SK-N-SH (cell line): ENCODE data around the gene FAM229A. TPM values are rescaled to one million over a fixed set of nuclear protein-coding genes. Genes with fewer than 3 reads are reported as not detected.

Experiments used
- CTCF ChIA-PET: fragments of 300-600, 350-600 bp; formaldehyde crosslinking; extraction: SDS; loops from one replicate; lab custom pipeline; 2021; lab: Yijun Ruan, JAX
- POLR2A ChIA-PET: fragments of 350-600 bp; sonication (Branson Sonifier 250); formaldehyde crosslinking; extraction: SDS; loops from one replicate; lab custom pipeline; 2020; ENCODE audit warnings: antibody characterized with exemption, inconsistent platforms; lab: Yijun Ruan, JAX
- DNase-seq: peaks from one replicate; pipeline ENCODE4 v3.0.0; 2012
- H2AFZ ChIP-seq: fragments of 200-600 bp; sonication (generic); 2 replicates; pipeline ENCODE4 v1.8.1; 2016; ENCODE audit warnings: antibody characterized with exemption, mild to moderate bottlenecking, low read depth
- H3F3A ChIP-seq: fragments of 200-600 bp; sonication (generic); replicated peaks from 2 replicates; pipeline ENCODE3; 2016; ENCODE audit warnings: antibody characterized with exemption, mild to moderate bottlenecking; ENCODE audit not compliant: insufficient read depth
- H3K27ac ChIP-seq, 2 experiments: fragments of 200-500 bp in 1 of 2; fragments of 200-600 bp in 1 of 2; sonication (Bioruptor generic) in 1 of 2; sonication (generic), shearing (Covaris generic) in 1 of 2; 2 replicates each; pipeline versions ENCODE4 v1.5.1 to v1.6.1; 2014 to 2016; ENCODE audit warnings: low read depth in 2 of 2, inconsistent platforms in 1 of 2, low read length in 1 of 2, mild to moderate bottlenecking in 1 of 2, mixed read lengths in 1 of 2
- H3K27me3 ChIP-seq: fragments of 200-600 bp; sonication (generic), shearing (Covaris generic); 2 replicates; pipeline ENCODE4 v1.6.1; 2016; ENCODE audit warnings: mixed run types; ENCODE audit not compliant: insufficient read depth
- H3K36me3 ChIP-seq, 2 experiments: fragments of 200-500 bp in 1 of 2; fragments of 200-600 bp in 1 of 2; sonication (Bioruptor generic) in 1 of 2; sonication (generic) in 1 of 2; replicated peaks in 1 of 2; 2 replicates each; pipeline versions ENCODE3 to v1.5.1; 2014 to 2016; ENCODE audit warnings: low read length in 1 of 2, mild to moderate bottlenecking in 1 of 2; ENCODE audit not compliant: insufficient read depth in 2 of 2, control insufficient read depth in 1 of 2
- H3K4me1 ChIP-seq, 2 experiments: fragments of 200-500 bp in 1 of 2; fragments of 200-600 bp in 1 of 2; sonication (Bioruptor generic) in 1 of 2; sonication (generic), shearing (Covaris generic) in 1 of 2; 2 replicates each; pipeline versions ENCODE4 v1.5.1 to v1.6.1; 2014 to 2016; ENCODE audit warnings: low read depth in 1 of 2, low read length in 1 of 2, mixed run types in 1 of 2; ENCODE audit not compliant: insufficient read depth in 2 of 2, control insufficient read depth in 1 of 2
- H3K4me2 ChIP-seq: fragments of 200-600 bp; sonication (generic), shearing (Covaris generic); 2 replicates; pipeline ENCODE4 v1.6.1; 2017; ENCODE audit warnings: mixed run types
- H3K4me3 ChIP-seq, 2 experiments: fragments of 200-500 bp in 1 of 2; fragments of 200-600 bp in 1 of 2; sonication (Bioruptor generic) in 1 of 2; sonication (generic), shearing (Covaris generic) in 1 of 2; 2 replicates each; pipeline versions ENCODE4 v1.5.1 to v1.8.1; 2014 to 2016; ENCODE audit warnings: low read depth in 2 of 2, inconsistent platforms in 1 of 2, low read length in 1 of 2, mild to moderate bottlenecking in 1 of 2, mixed read lengths in 1 of 2, moderate library complexity in 1 of 2
- H3K79me2 ChIP-seq: fragments of 200-600 bp; sonication (generic); 2 replicates; pipeline ENCODE4 v1.8.1; 2017; ENCODE audit warnings: mild to moderate bottlenecking; ENCODE audit not compliant: insufficient read depth
- H3K9ac ChIP-seq: fragments of 200-600 bp; sonication (generic); 2 replicates; pipeline ENCODE4 v1.6.1; 2017; ENCODE audit warnings: mixed run types
- H3K9me2 ChIP-seq: fragments of 200-600 bp; sonication (generic); 2 replicates; pipeline ENCODE4 v1.6.1; 2017; ENCODE audit warnings: mixed run types
- H3K9me3 ChIP-seq: fragments of 200-600 bp; sonication (generic); 2 replicates; pipeline ENCODE4 v1.6.1; 2017; ENCODE audit warnings: mixed run types, mild to moderate bottlenecking, moderate library complexity
- H4K20me1 ChIP-seq: fragments of 200-600 bp; sonication (generic); 2 replicates; pipeline ENCODE4 v1.6.1; 2017; ENCODE audit warnings: mild to moderate bottlenecking, mixed run types; ENCODE audit not compliant: insufficient read depth
- CHD2 ChIP-seq: fragments of 150-350 bp; IDR thresholded peaks from 2 replicates; pipeline ENCODE4 v1.6.1; 2018; ENCODE audit warnings: low read length; ENCODE audit not compliant: partially characterized antibody
- CTCF ChIP-seq: fragments of 200-600 bp; sonication (generic); IDR thresholded peaks from 2 replicates; pipeline ENCODE4 v1.6.1; 2017; ENCODE audit warnings: antibody characterized with exemption, mild to moderate bottlenecking, moderate library complexity
- ELF1 ChIP-seq: IDR thresholded peaks from 2 replicates; pipeline ENCODE4 v1.4.0; 2012
- EZH2phosphoT487 ChIP-seq: fragments of 200-600 bp; sonication (generic); IDR thresholded peaks from 2 replicates; pipeline ENCODE4 v1.6.1; 2017; ENCODE audit warnings: low read depth, mixed run types, mild to moderate bottlenecking, antibody characterized with exemption, moderate library complexity, borderline replicate concordance
- GATA2 ChIP-seq: sonication (generic); formaldehyde crosslinking; IDR thresholded peaks from 2 replicates; pipeline ENCODE4 v1.5.0; 2020; ENCODE audit warnings: mild to moderate bottlenecking, missing genetic modification reagents
- MXI1 ChIP-seq: IDR thresholded peaks from 2 replicates; pipeline ENCODE4 v1.6.1; 2012; ENCODE audit warnings: mild to moderate bottlenecking, low read depth, low read length, improper control_type of control experiment
- RAD21 ChIP-seq: IDR thresholded peaks from 2 replicates; pipeline ENCODE4 v1.6.1; 2012; ENCODE audit warnings: mild to moderate bottlenecking, low read length
- RCOR1 ChIP-seq: fragments of 150-350 bp; IDR thresholded peaks from 2 replicates; pipeline ENCODE4 v1.6.1; 2017; ENCODE audit warnings: antibody characterized with exemption, low read length
- SIN3A ChIP-seq: IDR thresholded peaks from 2 replicates; pipeline ENCODE4 v1.6.1; 2012; ENCODE audit warnings: low read depth, mild to moderate bottlenecking, low read length, moderate library complexity, borderline replicate concordance
- SMC3 ChIP-seq: IDR thresholded peaks from 2 replicates; pipeline ENCODE4 v1.6.1; 2012; ENCODE audit warnings: low read depth, low read length, improper control_type of control experiment
- TAF1 ChIP-seq: IDR thresholded peaks from 2 replicates; pipeline ENCODE4 v1.6.1; 2012; ENCODE audit warnings: low read depth, mild to moderate bottlenecking, low read length, moderate library complexity, borderline replicate concordance
- TCF12 ChIP-seq: IDR thresholded peaks from 2 replicates; pipeline ENCODE4 v1.4.0; 2012
- TEAD4 ChIP-seq: IDR thresholded peaks from 2 replicates; pipeline ENCODE4 v1.4.0; 2012; ENCODE audit warnings: mild to moderate bottlenecking, borderline replicate concordance; ENCODE audit not compliant: insufficient read depth
- WGBS: methylation state at CpG from one replicate; pipeline ENCODE4 v1.1.6; 2017; ENCODE audit warnings: low lambda C conversion rate; 5-methylcytosine and 5-hydroxymethylcytosine counted together
- polyA plus RNA-seq, 3 experiments: library from polyadenylated mRNA; depleted of rRNA; stranded (reverse); fragments of >200 nt; gene quantifications; 2 replicates each; pipeline ENCODE4 v1.2.3, GENCODE V29; 2012
- TF ChIP-seq, protein P1 (sequence below): IDR thresholded peaks from 2 replicates; pipeline ENCODE4; 2012
- TF ChIP-seq, protein P2 (sequence below): IDR thresholded peaks from 2 replicates; pipeline ENCODE4 v1.4.0; 2012; ENCODE audit warnings: low read depth, borderline replicate concordance

The FAM229A gene
- polyA plus RNA-seq, 1 of the 3 experiments (the other 2 are of a cell fraction): 8.0 TPM

DNA sequence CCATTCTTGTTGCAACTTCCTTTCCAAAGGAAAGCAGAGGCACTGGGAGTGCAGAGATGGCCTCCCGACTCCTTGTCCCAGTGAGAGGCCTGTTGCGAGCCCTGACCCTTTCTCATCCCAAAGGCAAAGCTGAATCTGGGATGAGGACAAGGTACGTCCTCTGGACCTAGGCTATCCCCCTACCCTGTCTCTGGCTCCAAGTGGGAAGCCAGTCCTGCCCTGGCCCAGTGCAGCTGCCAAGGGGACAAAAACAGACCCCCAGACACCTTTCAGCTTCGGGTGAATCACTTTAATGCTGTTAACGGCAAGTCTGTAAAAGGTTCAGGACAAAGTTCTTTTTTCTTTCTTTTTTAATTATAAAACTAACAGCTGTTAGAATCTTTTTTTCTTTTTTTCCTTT, 2.6 kb upstream of the FAM229A start (continued):
- TF ChIP-seq TAF1 (no peak), RCOR1 (no peak)

DNA sequence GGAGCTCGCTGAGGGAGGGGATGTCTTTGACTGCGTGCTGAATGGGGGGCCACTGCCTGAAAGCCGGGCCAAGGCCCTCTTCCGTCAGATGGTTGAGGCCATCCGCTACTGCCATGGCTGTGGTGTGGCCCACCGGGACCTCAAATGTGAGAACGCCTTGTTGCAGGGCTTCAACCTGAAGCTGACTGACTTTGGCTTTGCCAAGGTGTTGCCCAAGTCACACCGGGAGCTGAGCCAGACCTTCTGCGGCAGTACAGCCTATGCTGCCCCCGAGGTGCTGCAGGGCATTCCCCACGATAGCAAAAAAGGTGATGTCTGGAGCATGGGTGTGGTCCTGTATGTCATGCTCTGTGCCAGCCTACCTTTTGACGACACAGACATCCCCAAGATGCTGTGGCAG, 1.4 kb upstream of the FAM229A start:
- CTCF ChIA-PET: no interaction called here

GRCh38 chr1:32361674-32362473, 411 bp downstream of the FAM229A start:
- Histone ChIP-seq H3K27ac (no peak overlapping the region), H3K9me3 (no peaks in the 10 kb centered on the region), H3K4me2 (no peak overlapping the region), H3K36me3 (peaks cover 0 to 32% of the 10 kb centered on the region in 2 experiments), H2AFZ (no peak overlapping the region), H3K27me3 (no peaks in the 10 kb centered on the region), H4K20me1 (no peaks in the 10 kb centered on the region), H3K9me2 (no peaks in the 10 kb centered on the region), H3K4me3 (no peak overlapping the region), H3K9ac (no peak overlapping the region), H3K79me2 (no peaks in the 10 kb centered on the region), H3F3A (peaks cover 10% of the 10 kb centered on the region), H3K4me1 (no peaks in the 10 kb centered on the region; a peak in 1 of 4 replicates)
- CTCF ChIA-PET: interaction anchor here (0.8 kb wide), 1 partner anchor 8 kb away, joined by 4 read pairs; no protein-coding TSS in a partner anchor
- WGBS: 56% methylated on average over 38 of the region's 91 CpGs
- POLR2A ChIA-PET: no interaction called here
- TF ChIP-seq TEAD4: no peak
- no peak for TF ChIP-seq EZH2phosphoT487
- TF ChIP-seq SIN3A: no peak
- TF ChIP-seq, protein P1, sequence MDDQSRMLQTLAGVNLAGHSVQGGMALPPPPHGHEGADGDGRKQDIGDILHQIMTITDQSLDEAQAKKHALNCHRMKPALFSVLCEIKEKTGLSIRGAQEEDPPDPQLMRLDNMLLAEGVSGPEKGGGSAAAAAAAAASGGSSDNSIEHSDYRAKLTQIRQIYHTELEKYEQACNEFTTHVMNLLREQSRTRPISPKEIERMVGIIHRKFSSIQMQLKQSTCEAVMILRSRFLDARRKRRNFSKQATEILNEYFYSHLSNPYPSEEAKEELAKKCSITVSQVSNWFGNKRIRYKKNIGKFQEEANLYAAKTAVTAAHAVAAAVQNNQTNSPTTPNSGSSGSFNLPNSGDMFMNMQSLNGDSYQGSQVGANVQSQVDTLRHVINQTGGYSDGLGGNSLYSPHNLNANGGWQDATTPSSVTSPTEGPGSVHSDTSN: no peak
- no peak for TF ChIP-seq ELF1
- no peak for TF ChIP-seq RAD21
- TF ChIP-seq CHD2: no peak
- no peak for TF ChIP-seq GATA2 (CRISPR knock-in tag)
- TF ChIP-seq SMC3: no peak
- no peak for TF ChIP-seq RCOR1
- TF ChIP-seq, protein P2, sequence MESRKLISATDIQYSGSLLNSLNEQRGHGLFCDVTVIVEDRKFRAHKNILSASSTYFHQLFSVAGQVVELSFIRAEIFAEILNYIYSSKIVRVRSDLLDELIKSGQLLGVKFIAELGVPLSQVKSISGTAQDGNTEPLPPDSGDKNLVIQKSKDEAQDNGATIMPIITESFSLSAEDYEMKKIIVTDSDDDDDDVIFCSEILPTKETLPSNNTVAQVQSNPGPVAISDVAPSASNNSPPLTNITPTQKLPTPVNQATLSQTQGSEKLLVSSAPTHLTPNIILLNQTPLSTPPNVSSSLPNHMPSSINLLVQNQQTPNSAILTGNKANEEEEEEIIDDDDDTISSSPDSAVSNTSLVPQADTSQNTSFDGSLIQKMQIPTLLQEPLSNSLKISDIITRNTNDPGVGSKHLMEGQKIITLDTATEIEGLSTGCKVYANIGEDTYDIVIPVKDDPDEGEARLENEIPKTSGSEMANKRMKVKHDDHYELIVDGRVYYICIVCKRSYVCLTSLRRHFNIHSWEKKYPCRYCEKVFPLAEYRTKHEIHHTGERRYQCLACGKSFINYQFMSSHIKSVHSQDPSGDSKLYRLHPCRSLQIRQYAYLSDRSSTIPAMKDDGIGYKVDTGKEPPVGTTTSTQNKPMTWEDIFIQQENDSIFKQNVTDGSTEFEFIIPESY: no peak
- no peak for TF ChIP-seq TCF12
- TF ChIP-seq CTCF: no peak
- peak; percentile 63 for DNase-seq

More for the DNA sequence above, 1.4 kb upstream of the FAM229A start:
- H3K27me3 ChIP-seq: no peaks in the 10 kb centered on the region
- no peaks in the 10 kb centered on the region for H3K79me2 ChIP-seq
- no peak overlapping the region for H3K27ac ChIP-seq
- no peaks in the 10 kb centered on the region for H3K4me1 ChIP-seq
- no peak overlapping the region for H3K4me3 ChIP-seq
- H3K4me2 ChIP-seq: no peak overlapping the region
- peaks cover 7 to 47% of the 10 kb centered on the region in 2 experiments for H3K36me3 ChIP-seq
- H3K9ac ChIP-seq: no peak overlapping the region
- H2AFZ ChIP-seq: no peak overlapping the region
- WGBS: 96% methylated on average over 4 of the region's 12 CpGs
- POLR2A ChIA-PET: no interaction called here
- no peaks in the 10 kb centered on the region for H4K20me1 ChIP-seq
- no peaks in the 10 kb centered on the region for H3K9me3 ChIP-seq
- H3F3A ChIP-seq: peaks cover 6% of the 10 kb centered on the region
- no peaks in the 10 kb centered on the region for H3K9me2 ChIP-seq
- no peak for DNase-seq
- TF ChIP-seq GATA2 (CRISPR knock-in tag) (no peak), MXI1 (no peak), SIN3A (no peak)
